ENCODE data around the gene C1QL4. TPM values are rescaled to one million over a fixed set of nuclear protein-coding genes. Genes with fewer than 3 reads are reported as not detected.
"Not testable (repeated sequence)": the region's sequence is repeated elsewhere in the genome, so short reads cannot be mapped to it uniquely, and the experiment has no call there.

The C1QL4 gene
- polyA plus RNA-seq, 1 donor from 2014 or later = 13.7 TPM

DNA sequence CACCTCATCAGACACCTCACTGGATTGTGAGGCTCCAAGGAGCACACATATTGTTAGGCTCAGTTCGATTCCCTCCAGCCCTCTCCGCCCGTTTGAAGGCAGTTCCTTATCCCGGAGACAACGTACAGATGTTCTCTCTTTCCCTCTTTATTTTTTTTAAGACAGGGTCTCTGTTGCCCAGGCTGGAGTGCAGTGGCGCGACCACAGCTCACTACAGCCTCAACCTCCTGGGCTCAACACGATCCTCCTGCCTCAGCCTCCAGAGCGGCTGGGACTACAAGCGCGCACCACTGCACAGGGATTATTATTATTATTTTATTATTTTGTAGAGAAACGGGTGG is 14.7 kb downstream of the C1QL4 start:
- Histone ChIP-seq H2AFZ (ENCODE audit: low read depth, low read length) (peak overlapping the region; percentile 100), H3K9me3 (ENCODE audit: low read length) (no peaks in the 10 kb centered on the region), H3K9me2 (ENCODE audit: insufficient read depth, low read length) (no peaks in the 10 kb centered on the region), H3K36me3 (ENCODE audit: insufficient read depth, low read length) (no peaks in the 10 kb centered on the region), H4K20me1 (ENCODE audit: insufficient read depth) (no peaks in the 10 kb centered on the region), H3K4me2 (ENCODE audit: low read length) (no peak overlapping the region), H3K79me2 (replicated peaks; ENCODE audit: insufficient read depth, low read length) (no peaks in the 10 kb centered on the region), H3K27ac (ENCODE audit: low read length) (peak overlapping the region; percentile 42), H3K27me3 (ENCODE audit: insufficient read depth, low read depth, low read length) (no peaks in the 10 kb centered on the region), H3K9ac (ENCODE audit: low read length) (peak overlapping the region; percentile 71), H3F3A (ENCODE audit: insufficient read depth, low read length, poor library complexity, severe bottlenecking) (no peaks in the 10 kb centered on the region), H3K4me3 (ENCODE audit: low read length) (peak overlapping the region; percentile 82)
- TF ChIP-seq EP300 (conservative IDR thresholded peaks at IDR 0.05; ENCODE audit: poor library complexity, severe bottlenecking) = no peak
- TF ChIP-seq MXI1 (conservative IDR thresholded peaks at IDR 0.05; ENCODE audit: poor library complexity, severe bottlenecking) = no peak

DNA sequence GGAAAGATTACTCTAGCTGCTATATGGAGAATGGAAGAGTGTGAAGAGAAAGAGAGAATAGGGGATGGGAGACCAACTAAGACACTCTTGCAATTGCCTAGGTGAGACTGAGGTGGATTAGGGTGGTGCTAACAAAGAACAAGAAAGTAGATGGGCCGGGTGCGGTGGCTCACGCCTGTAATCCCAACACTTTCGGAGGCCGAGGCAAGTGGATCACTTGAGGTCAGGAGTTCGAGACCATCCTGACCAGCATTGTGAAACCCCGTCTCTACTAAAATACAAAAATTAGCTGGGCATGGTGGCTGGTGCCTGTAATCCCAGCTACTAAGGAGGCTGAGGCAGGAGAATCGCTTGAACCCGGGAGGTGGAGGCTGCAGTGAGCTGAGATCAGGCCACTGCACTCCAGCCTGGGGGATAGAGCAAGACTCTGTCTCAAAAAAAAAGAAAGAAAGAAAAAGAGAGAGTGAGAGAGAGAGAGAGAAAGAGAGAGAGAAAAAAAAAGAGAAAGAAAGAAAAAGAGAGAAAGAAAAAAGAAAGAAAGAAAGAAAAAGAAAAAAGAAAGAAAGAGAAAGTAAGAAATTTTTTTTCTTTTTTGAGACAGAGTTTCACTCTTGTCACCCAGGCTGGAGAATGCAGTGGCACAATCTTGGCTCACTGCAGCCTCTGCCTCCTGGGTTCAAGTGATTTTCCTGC is 16.4 kb downstream of the C1QL4 start:
- not testable (repeated sequence) for H3F3A ChIP-seq (ENCODE audit: insufficient read depth, low read length, poor library complexity, severe bottlenecking)

DNA sequence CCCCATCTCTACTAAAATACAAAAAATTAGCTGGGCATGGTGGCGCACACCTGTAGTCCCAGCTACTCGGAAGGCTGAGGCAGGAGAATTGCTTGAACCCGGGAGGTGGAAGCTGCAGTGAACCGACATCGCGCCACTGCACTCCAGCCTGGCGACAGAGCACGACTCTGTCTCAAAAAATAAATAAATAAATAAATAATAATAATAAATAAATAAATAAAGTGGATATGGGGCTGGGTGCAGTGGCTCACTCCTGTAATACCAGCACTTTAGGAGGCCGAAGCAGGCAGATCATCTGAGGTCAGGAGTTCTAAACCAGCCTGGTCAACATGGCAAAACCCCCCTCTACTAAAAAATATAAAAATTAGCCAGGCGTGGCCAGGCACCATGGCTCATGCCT is 19.9 kb downstream of the C1QL4 start:
- H4K20me1 ChIP-seq (ENCODE audit: insufficient read depth); H3K4me3 ChIP-seq (ENCODE audit: low read length); H3K9me2 ChIP-seq (ENCODE audit: insufficient read depth, low read length); H3K9me3 ChIP-seq (ENCODE audit: low read length); H2AFZ ChIP-seq (ENCODE audit: low read depth, low read length); H3K4me2 ChIP-seq (ENCODE audit: low read length); H3K9ac ChIP-seq (ENCODE audit: low read length); H3K27me3 ChIP-seq (ENCODE audit: insufficient read depth, low read depth, low read length); H3K36me3 ChIP-seq (ENCODE audit: insufficient read depth, low read length); H3K27ac ChIP-seq (ENCODE audit: low read length); H3F3A ChIP-seq (ENCODE audit: insufficient read depth, low read length, poor library complexity, severe bottlenecking); H3K79me2 ChIP-seq (replicated peaks; ENCODE audit: insufficient read depth, low read length): not testable (repeated sequence)

More for the DNA sequence above, 16.4 kb downstream of the C1QL4 start:
- H3K27me3 ChIP-seq (ENCODE audit: insufficient read depth, low read depth, low read length); H3K79me2 ChIP-seq (replicated peaks; ENCODE audit: insufficient read depth, low read length); H3K27ac ChIP-seq (ENCODE audit: low read length); H3K9me3 ChIP-seq (ENCODE audit: low read length); H3K4me2 ChIP-seq (ENCODE audit: low read length); H4K20me1 ChIP-seq (ENCODE audit: insufficient read depth); H3K4me3 ChIP-seq (ENCODE audit: low read length); H3K36me3 ChIP-seq (ENCODE audit: insufficient read depth, low read length); H3K9me2 ChIP-seq (ENCODE audit: insufficient read depth, low read length); H3K9ac ChIP-seq (ENCODE audit: low read length); H2AFZ ChIP-seq (ENCODE audit: low read depth, low read length): not testable (repeated sequence)

DNA sequence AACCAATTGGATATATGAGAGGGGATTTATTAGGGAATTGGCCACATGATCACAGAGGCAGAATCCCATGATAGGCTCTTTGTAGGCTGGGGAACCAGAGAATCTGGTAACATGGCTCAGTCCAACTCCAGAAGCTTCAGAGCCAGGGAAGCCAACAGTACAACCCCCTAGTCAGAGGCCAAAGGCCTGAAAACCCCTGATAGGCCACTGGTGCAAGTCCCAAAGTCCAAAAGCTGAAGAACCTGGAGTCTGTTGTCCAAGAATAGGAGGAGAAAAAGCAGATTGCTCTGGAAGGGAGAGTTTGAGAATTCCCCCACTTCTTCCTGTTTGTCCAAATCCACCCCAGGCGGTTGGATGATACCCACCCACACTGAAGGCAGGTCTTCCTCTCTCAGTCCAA is 22.2 kb downstream of the C1QL4 start:
- no peaks in the 10 kb centered on the region for H3K9me3 ChIP-seq (ENCODE audit: low read length)
- TF ChIP-seq MXI1 (conservative IDR thresholded peaks at IDR 0.05; ENCODE audit: poor library complexity, severe bottlenecking) (no peak), SMC3 (conservative IDR thresholded peaks at IDR 0.05; ENCODE audit: poor library complexity) (no peak), POLR2AphosphoS5 (IDR thresholded peaks at IDR 0.05) (no peak), TAF1 (IDR thresholded peaks at IDR 0.05; ENCODE audit: low read depth) (no peak), EZH2 (IDR thresholded peaks at IDR 0.05; ENCODE audit: borderline replicate concordance, insufficient read depth, low read length, poor library complexity, severe bottlenecking) (no peak), RAD21 (conservative IDR thresholded peaks at IDR 0.05) (no peak)
- TF ChIP-seq, protein P1, sequence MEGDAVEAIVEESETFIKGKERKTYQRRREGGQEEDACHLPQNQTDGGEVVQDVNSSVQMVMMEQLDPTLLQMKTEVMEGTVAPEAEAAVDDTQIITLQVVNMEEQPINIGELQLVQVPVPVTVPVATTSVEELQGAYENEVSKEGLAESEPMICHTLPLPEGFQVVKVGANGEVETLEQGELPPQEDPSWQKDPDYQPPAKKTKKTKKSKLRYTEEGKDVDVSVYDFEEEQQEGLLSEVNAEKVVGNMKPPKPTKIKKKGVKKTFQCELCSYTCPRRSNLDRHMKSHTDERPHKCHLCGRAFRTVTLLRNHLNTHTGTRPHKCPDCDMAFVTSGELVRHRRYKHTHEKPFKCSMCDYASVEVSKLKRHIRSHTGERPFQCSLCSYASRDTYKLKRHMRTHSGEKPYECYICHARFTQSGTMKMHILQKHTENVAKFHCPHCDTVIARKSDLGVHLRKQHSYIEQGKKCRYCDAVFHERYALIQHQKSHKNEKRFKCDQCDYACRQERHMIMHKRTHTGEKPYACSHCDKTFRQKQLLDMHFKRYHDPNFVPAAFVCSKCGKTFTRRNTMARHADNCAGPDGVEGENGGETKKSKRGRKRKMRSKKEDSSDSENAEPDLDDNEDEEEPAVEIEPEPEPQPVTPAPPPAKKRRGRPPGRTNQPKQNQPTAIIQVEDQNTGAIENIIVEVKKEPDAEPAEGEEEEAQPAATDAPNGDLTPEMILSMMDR (IDR thresholded peaks at IDR 0.05; ENCODE audit: poor library complexity, severe bottlenecking) = no peak
- TF ChIP-seq, protein P2, sequence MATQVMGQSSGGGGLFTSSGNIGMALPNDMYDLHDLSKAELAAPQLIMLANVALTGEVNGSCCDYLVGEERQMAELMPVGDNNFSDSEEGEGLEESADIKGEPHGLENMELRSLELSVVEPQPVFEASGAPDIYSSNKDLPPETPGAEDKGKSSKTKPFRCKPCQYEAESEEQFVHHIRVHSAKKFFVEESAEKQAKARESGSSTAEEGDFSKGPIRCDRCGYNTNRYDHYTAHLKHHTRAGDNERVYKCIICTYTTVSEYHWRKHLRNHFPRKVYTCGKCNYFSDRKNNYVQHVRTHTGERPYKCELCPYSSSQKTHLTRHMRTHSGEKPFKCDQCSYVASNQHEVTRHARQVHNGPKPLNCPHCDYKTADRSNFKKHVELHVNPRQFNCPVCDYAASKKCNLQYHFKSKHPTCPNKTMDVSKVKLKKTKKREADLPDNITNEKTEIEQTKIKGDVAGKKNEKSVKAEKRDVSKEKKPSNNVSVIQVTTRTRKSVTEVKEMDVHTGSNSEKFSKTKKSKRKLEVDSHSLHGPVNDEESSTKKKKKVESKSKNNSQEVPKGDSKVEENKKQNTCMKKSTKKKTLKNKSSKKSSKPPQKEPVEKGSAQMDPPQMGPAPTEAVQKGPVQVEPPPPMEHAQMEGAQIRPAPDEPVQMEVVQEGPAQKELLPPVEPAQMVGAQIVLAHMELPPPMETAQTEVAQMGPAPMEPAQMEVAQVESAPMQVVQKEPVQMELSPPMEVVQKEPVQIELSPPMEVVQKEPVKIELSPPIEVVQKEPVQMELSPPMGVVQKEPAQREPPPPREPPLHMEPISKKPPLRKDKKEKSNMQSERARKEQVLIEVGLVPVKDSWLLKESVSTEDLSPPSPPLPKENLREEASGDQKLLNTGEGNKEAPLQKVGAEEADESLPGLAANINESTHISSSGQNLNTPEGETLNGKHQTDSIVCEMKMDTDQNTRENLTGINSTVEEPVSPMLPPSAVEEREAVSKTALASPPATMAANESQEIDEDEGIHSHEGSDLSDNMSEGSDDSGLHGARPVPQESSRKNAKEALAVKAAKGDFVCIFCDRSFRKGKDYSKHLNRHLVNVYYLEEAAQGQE (IDR thresholded peaks at IDR 0.05; ENCODE audit: borderline replicate concordance) = no peak
- no peak overlapping the region for H2AFZ ChIP-seq (ENCODE audit: low read depth, low read length)
- H3K9me2 ChIP-seq (ENCODE audit: insufficient read depth, low read length) = no peaks in the 10 kb centered on the region
- no peak overlapping the region for H3K27ac ChIP-seq (ENCODE audit: low read length)
- H3K36me3 ChIP-seq (ENCODE audit: insufficient read depth, low read length) = no peaks in the 10 kb centered on the region
- H4K20me1 ChIP-seq (ENCODE audit: insufficient read depth) = no peaks in the 10 kb centered on the region
- H3K79me2 ChIP-seq (replicated peaks; ENCODE audit: insufficient read depth, low read length) = no peaks in the 10 kb centered on the region
- H3K27me3 ChIP-seq (ENCODE audit: insufficient read depth, low read depth, low read length) = no peaks in the 10 kb centered on the region
- no peak overlapping the region for H3K9ac ChIP-seq (ENCODE audit: low read length)
- no peak overlapping the region for H3K4me3 ChIP-seq (ENCODE audit: low read length)
- H3K4me2 ChIP-seq (ENCODE audit: low read length) = no peak overlapping the region
- H3F3A ChIP-seq (ENCODE audit: insufficient read depth, low read length, poor library complexity, severe bottlenecking) = no peaks in the 10 kb centered on the region

DNA sequence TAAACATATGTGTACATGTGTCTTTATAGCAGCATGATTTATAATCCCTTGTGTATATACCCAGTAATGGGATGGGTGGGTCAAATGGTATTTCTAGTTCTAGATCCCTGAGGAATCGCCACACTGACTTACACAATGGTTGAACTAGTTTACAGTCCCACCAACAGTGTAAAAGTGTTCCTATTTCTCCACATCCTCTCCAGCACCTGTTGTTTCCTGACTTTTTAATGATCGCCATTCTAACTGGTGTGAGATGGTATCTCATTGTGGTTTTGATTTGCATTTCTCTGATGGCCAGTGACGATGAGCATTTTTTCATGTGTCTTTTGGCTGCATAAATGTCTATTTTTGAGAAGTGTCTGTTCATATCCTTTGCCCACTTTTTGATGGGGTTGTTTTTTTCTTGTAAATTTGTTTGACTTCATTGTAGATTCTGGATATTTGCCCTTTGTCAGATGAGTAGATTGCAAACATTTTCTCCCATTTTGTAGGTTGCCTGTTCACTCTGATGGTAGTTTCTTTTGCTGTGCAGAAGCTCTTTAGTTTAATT is 26.5 kb downstream of the C1QL4 start:
- not testable (repeated sequence) for H3K9me3 ChIP-seq (ENCODE audit: low read length)

More for the DNA sequence above, 26.5 kb downstream of the C1QL4 start:
- H3K27me3 ChIP-seq (ENCODE audit: insufficient read depth, low read depth, low read length); H3K27ac ChIP-seq (ENCODE audit: low read length); H4K20me1 ChIP-seq (ENCODE audit: insufficient read depth); H2AFZ ChIP-seq (ENCODE audit: low read depth, low read length); H3K4me2 ChIP-seq (ENCODE audit: low read length); H3K4me3 ChIP-seq (ENCODE audit: low read length); H3K79me2 ChIP-seq (replicated peaks; ENCODE audit: insufficient read depth, low read length); H3K36me3 ChIP-seq (ENCODE audit: insufficient read depth, low read length); H3F3A ChIP-seq (ENCODE audit: insufficient read depth, low read length, poor library complexity, severe bottlenecking); H3K9me2 ChIP-seq (ENCODE audit: insufficient read depth, low read length); H3K9ac ChIP-seq (ENCODE audit: low read length): not testable (repeated sequence)
